ENCODE data around the gene TPP1.

GRCh38 chr11:6650980-6651379, 31.8 kb upstream of the TPP1 start:
- TF ChIP-seq CTCF (IDR thresholded peaks at IDR 0.05; ENCODE audit: low read depth, low read length, missing input control), result no peak
- no peak for TF ChIP-seq ZBTB33 (IDR thresholded peaks at IDR 0.05)

All from liver (tissue), 2 donors.